ENCODE results near the gene POLR2A. TPM values are rescaled to one million over a fixed set of nuclear protein-coding genes. Genes with fewer than 3 reads are reported as not detected.
"Not testable (repeated sequence)": the region's sequence is repeated elsewhere in the genome, so short reads cannot be mapped to it uniquely, and the experiment has no call there.

The POLR2A gene
- total and polyA plus RNA-seq, 4 donors = 13.4 to 116 (median 60.8) TPM

- 92 to 95% methylated on average over 4 of the region's 4 CpGs for WGBS, 2 donors
- H3K9me3 ChIP-seq (ENCODE audit: control insufficient read depth, low read length); H3K4me3 ChIP-seq (ENCODE audit: low read length in 2 of 2); H3K4me1 ChIP-seq (ENCODE audit: control insufficient read depth in 1 of 2, insufficient read depth in 2 of 2, low read length in 2 of 2); H3K36me3 ChIP-seq (ENCODE audit: control insufficient read depth in 1 of 2, insufficient read depth in 2 of 2, low read length in 1 of 2); H3K27me3 ChIP-seq (ENCODE audit: control insufficient read depth in 1 of 2, insufficient read depth in 2 of 2, low read length in 1 of 2); DNase-seq; intact Hi-C loops (cut with DNase I); ATAC-seq (ENCODE audit: low FRiP score): not testable (repeated sequence)
- H3K27ac ChIP-seq (ENCODE audit: low read depth in 1 of 2, low read length in 2 of 2) = peak within 1 kb of the TSS; percentile 78 to 89
Observed at GRCh38 chr17:7481275-7481674, 2.9 kb upstream of the POLR2A start, which contains the start of gene SLC35G6. Gene SLC35G6, plus strand, starts transcription at chr17:7481446. Its CDS starts 71 bp downstream, at chr17:7481517.

DNA sequence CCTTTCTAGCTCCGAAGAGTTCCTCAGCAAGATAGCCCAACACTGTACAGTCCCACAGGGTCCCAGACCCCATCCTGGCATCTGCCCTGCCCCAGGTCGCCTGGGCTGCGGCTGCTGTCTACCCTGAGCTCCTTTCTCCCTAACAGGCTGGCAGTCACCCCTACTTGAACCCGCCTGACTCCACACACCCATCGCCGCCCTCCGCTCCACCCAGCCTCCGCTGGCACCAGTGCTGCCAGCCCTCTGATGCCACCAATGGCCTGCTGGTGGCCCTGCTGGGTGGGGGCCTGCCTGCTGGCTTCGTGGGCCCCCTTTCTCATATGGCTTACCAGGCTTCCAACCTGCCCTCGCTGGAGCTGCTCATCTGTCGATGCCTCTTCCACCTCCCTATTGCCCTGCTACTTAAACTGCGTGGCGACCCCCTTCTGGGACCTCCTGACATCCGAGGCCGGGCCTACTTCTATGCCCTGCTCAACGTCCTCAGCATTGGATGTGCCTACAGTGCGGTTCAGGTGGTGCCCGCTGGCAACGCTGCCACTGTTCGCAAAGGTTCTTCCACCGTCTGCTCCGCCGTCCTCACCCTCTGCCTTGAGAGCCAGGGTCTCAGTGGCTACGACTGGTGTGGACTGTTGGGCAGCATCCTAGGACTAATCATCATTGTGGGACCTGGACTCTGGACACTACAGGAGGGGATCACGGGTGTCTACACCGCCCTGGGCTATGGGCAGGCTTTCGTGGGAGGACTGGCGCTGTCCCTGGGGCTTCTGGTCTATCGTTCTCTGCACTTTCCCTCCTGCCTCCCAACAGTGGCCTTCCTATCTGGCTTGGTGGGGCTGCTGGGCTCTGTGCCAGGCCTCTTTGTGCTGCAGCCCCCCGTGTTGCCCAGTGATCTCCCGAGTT is 2.1 kb upstream of the POLR2A start:
- H3K36me3 ChIP-seq (ENCODE audit: control insufficient read depth in 1 of 2, insufficient read depth in 2 of 2, low read length in 1 of 2); H3K9me3 ChIP-seq (ENCODE audit: control insufficient read depth, low read length); DNase-seq; H3K4me1 ChIP-seq (ENCODE audit: control insufficient read depth in 1 of 2, insufficient read depth in 2 of 2, low read length in 2 of 2); ATAC-seq (ENCODE audit: low FRiP score); intact Hi-C loops (cut with DNase I); H3K27me3 ChIP-seq (ENCODE audit: control insufficient read depth in 1 of 2, insufficient read depth in 2 of 2, low read length in 1 of 2); H3K4me3 ChIP-seq (ENCODE audit: low read length in 2 of 2); H3K27ac ChIP-seq (ENCODE audit: low read depth in 1 of 2, low read length in 2 of 2): not testable (repeated sequence)
- 85 to 88% methylated on average over 29 to 31 of the region's 31 CpGs for whole genome bisulfite sequencing, 2 donors

DNA sequence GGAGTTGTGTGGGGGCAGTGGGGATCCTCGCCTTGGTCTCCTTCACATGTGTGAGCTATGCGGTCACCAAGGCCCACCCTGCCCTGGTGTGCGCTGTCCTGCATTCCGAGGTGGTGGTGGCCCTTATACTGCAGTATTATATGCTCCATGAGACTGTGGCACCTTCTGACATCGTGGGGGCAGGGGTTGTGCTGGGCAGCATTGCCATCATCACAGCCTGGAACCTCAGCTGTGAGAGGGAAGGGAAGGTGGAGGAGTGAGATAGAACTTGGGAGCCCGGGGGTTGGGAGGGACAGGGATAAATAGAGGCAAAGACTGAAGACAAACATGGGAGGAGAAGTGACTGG is 1.5 kb upstream of the POLR2A start:
- ATAC-seq (ENCODE audit: low FRiP score); H3K27ac ChIP-seq (ENCODE audit: low read depth in 1 of 2, low read length in 2 of 2); H3K4me3 ChIP-seq (ENCODE audit: low read length in 2 of 2); H3K36me3 ChIP-seq (ENCODE audit: control insufficient read depth in 1 of 2, insufficient read depth in 2 of 2, low read length in 1 of 2); H3K4me1 ChIP-seq (ENCODE audit: control insufficient read depth in 1 of 2, insufficient read depth in 2 of 2, low read length in 2 of 2); H3K27me3 ChIP-seq (ENCODE audit: control insufficient read depth in 1 of 2, insufficient read depth in 2 of 2, low read length in 1 of 2); intact Hi-C loops (cut with DNase I); DNase-seq; H3K9me3 ChIP-seq (ENCODE audit: control insufficient read depth, low read length): not testable (repeated sequence)
- 65 to 72% methylated on average over 6 of the region's 6 CpGs for WGBS, 2 donors

- ATAC-seq (ENCODE audit: low FRiP score) (peak; percentile 86), DNase-seq (peak; percentile 98)
- Histone ChIP-seq H3K27ac (ENCODE audit: low read depth in 1 of 2, low read length in 2 of 2) (peak overlapping the region; percentile 94 to 98), H3K4me1 (ENCODE audit: control insufficient read depth in 1 of 2, insufficient read depth in 2 of 2, low read length in 2 of 2) (peaks cover 0 to 4% of the 10 kb centered on the region in 2 donors), H3K9me3 (ENCODE audit: control insufficient read depth, low read length) (no peaks in the 10 kb centered on the region), H3K36me3 (ENCODE audit: control insufficient read depth in 1 of 2, insufficient read depth in 2 of 2, low read length in 1 of 2) (no peaks in the 10 kb centered on the region), H3K4me3 (ENCODE audit: low read length in 2 of 2) (peak overlapping the region; percentile 56 to 91), H3K27me3 (ENCODE audit: control insufficient read depth in 1 of 2, insufficient read depth in 2 of 2, low read length in 1 of 2) (peaks cover 0 to 1% of the 10 kb centered on the region in 2 donors)
- WGBS, 2 donors = 0% methylated on average over 36 to 38 of the region's 38 CpGs
- intact Hi-C loops (cut with DNase I) = loop anchor here (1.0 to 2.0 kb wide), 2 partner anchors 48 to 49 kb away; partner anchors contain the start of gene TMEM102 (in 2 of the 2)
Observed at GRCh38 chr17:7483255-7484066, 705 bp upstream of the POLR2A start.

GRCh38 chr17:7484919-7485377 is 782 bp downstream of the POLR2A start:
- Histone ChIP-seq H3K4me1 (ENCODE audit: control insufficient read depth in 1 of 2, insufficient read depth in 2 of 2, low read length in 2 of 2) (peaks cover 0 to 4% of the 10 kb centered on the region in 2 donors), H3K27ac (ENCODE audit: low read depth in 1 of 2, low read length in 2 of 2) (peak overlapping the region in 1 of 2 donors; percentile 52), H3K27me3 (ENCODE audit: control insufficient read depth in 1 of 2, insufficient read depth in 2 of 2, low read length in 1 of 2) (peaks cover 0 to 1% of the 10 kb centered on the region in 2 donors), H3K9me3 (ENCODE audit: control insufficient read depth, low read length) (no peaks in the 10 kb centered on the region), H3K4me3 (ENCODE audit: low read length in 2 of 2) (peak overlapping the region; percentile 49 to 52), H3K36me3 (ENCODE audit: control insufficient read depth in 1 of 2, insufficient read depth in 2 of 2, low read length in 1 of 2) (no peaks in the 10 kb centered on the region)
- ATAC-seq (ENCODE audit: low FRiP score) (no peak), DNase-seq (no peak)
- 0 to 1% methylated on average over 19 of the region's 19 CpGs for WGBS, 2 donors
- intact Hi-C loops (cut with DNase I) = loop anchor here (1.0 to 2.0 kb wide), 2 partner anchors 50 kb away; partner anchors contain the start of gene TMEM102 (in 2 of the 2)

- Histone ChIP-seq H3K9me3 (ENCODE audit: control insufficient read depth, low read length) (no peaks in the 10 kb centered on the region), H3K27ac (ENCODE audit: low read depth in 1 of 2, low read length in 2 of 2) (no peak overlapping the region), H3K27me3 (ENCODE audit: control insufficient read depth in 1 of 2, insufficient read depth in 2 of 2, low read length in 1 of 2) (peaks cover 0 to 1% of the 10 kb centered on the region in 2 donors), H3K4me3 (ENCODE audit: low read length in 2 of 2) (no peak overlapping the region), H3K36me3 (ENCODE audit: control insufficient read depth in 1 of 2, insufficient read depth in 2 of 2, low read length in 1 of 2) (no peaks in the 10 kb centered on the region), H3K4me1 (ENCODE audit: control insufficient read depth in 1 of 2, insufficient read depth in 2 of 2, low read length in 2 of 2) (peaks cover 0 to 4% of the 10 kb centered on the region in 2 donors)
- WGBS, 2 donors = 50 to 52% methylated on average over 3 of the region's 3 CpGs
- ATAC-seq (ENCODE audit: low FRiP score) (no peak), DNase-seq (no peak)
- intact Hi-C loops (cut with DNase I) = no loop called here
Observed at GRCh38 chr17:7486181-7486580, 2.0 kb downstream of the POLR2A start.

DNA sequence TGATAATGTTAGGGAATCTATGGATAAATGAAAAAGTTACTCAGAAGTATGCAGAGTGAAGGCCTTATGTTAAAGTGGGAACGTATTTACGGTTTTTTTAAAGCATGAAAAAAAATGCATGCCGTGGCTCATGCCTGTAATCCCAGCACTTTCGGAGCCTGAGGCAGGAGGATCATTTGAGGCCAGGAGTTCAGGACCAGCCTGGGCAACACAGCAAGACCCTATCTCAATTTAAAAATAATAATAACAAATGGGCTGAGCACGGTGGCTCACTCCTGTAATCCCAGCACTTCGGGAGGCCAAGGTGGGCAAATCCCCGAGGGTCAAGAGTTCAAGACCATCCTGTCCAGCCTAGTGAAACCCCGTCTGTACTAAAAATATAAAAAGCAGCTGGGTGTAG is 6.0 kb downstream of the POLR2A start:
- no peaks in the 10 kb centered on the region for H3K9me3 ChIP-seq (ENCODE audit: control insufficient read depth, low read length)
- H3K4me1 ChIP-seq (ENCODE audit: control insufficient read depth in 1 of 2, insufficient read depth in 2 of 2, low read length in 2 of 2) = peaks cover 0 to 7% of the 10 kb centered on the region in 2 donors
- no peak for DNase-seq
- no peak for ATAC-seq (ENCODE audit: low FRiP score)
- 57 to 69% methylated on average over 8 of the region's 8 CpGs for WGBS, 2 donors
- no peaks in the 10 kb centered on the region for H3K27me3 ChIP-seq (ENCODE audit: control insufficient read depth in 1 of 2, insufficient read depth in 2 of 2, low read length in 1 of 2)
- intact Hi-C loops (cut with DNase I) = no loop called here
- no peak overlapping the region for H3K27ac ChIP-seq (ENCODE audit: low read depth in 1 of 2, low read length in 2 of 2)
- H3K36me3 ChIP-seq (ENCODE audit: control insufficient read depth in 1 of 2, insufficient read depth in 2 of 2, low read length in 1 of 2) = no peaks in the 10 kb centered on the region
- no peak overlapping the region for H3K4me3 ChIP-seq (ENCODE audit: low read length in 2 of 2)

- intact Hi-C loops (cut with DNase I) = no loop called here
- no peaks in the 10 kb centered on the region for H3K9me3 ChIP-seq (ENCODE audit: control insufficient read depth, low read length)
- ATAC-seq (ENCODE audit: low FRiP score) = no peak
- peaks cover 0 to 2% of the 10 kb centered on the region in 2 donors for H3K36me3 ChIP-seq (ENCODE audit: control insufficient read depth in 1 of 2, insufficient read depth in 2 of 2, low read length in 1 of 2)
- 94% methylated on average over 1 of the region's 1 CpG for WGBS, 2 donors
- DNase-seq = no peak
- H3K4me3 ChIP-seq (ENCODE audit: low read length in 2 of 2) = no peak overlapping the region
- no peak overlapping the region for H3K27ac ChIP-seq (ENCODE audit: low read depth in 1 of 2, low read length in 2 of 2)
- no peaks in the 10 kb centered on the region for H3K27me3 ChIP-seq (ENCODE audit: control insufficient read depth in 1 of 2, insufficient read depth in 2 of 2, low read length in 1 of 2)
- H3K4me1 ChIP-seq (ENCODE audit: control insufficient read depth in 1 of 2, insufficient read depth in 2 of 2, low read length in 2 of 2) = peaks cover 0 to 7% of the 10 kb centered on the region in 2 donors
Observed at GRCh38 chr17:7491583-7491982, 7.4 kb downstream of the POLR2A start.

Measured in aorta (tissue), 5 donors.